ENCODE measurements around the gene CSMD2. TPM values are rescaled to one million over a fixed set of nuclear protein-coding genes. Genes with fewer than 3 reads are reported as not detected.

The CSMD2 gene
- total and polyA plus RNA-seq, 2 of the 4 experiments (the other 2 are of a cell fraction), result under 0.01 to 0.36 TPM

DNA sequence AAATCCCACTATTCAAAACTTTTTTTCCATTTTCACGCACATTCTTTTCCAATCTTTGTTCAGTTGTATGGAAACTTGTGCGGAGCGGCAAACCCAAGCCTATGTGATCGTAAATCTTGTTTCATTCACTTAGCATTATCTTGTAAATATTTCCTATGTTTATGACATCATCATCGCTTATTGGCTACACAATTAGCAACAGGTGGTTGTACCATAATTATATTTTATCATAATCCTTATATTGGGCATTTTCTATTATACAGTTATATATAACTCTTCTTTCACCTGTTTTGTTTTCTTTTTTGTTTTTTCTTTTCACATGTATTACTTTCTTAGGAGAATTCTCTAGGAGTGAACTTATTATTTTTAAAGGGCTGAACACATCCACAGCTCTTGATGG is 627.1 kb downstream of the CSMD2 start:
- no CpG with 5 or more reads among the region's 5 CpGs for WGBS, 2 experiments (ENCODE audit: extremely low coverage in 2 of 2, insufficient read length in 1 of 2)
- no peak overlapping the region for H2AK9ac ChIP-seq (replicated peaks; ENCODE audit: low read depth, low read length, poor library complexity)
- ATAC-seq (ENCODE audit: low read depth), result no peak

More for the DNA sequence above, 627.1 kb downstream of the CSMD2 start:
- no peak overlapping the region for H2BK15ac ChIP-seq (ENCODE audit: low read depth, low read length)
- H3K4me2 ChIP-seq (ENCODE audit: low read depth, low read length), result no peak overlapping the region
- H4K5ac ChIP-seq (ENCODE audit: low read depth, low read length), result no peak overlapping the region
- no TSS peak for BruUV-seq (replicated peaks)
- H3K9ac ChIP-seq (ENCODE audit: low read depth, low read length), result no peak overlapping the region
- H3K79me1 ChIP-seq (ENCODE audit: low read depth in 1 of 2, low read length in 2 of 2), result no peaks in the 10 kb centered on the region
- H3K27me3 ChIP-seq (ENCODE audit: control insufficient read depth, insufficient read depth, low read length), result no peaks in the 10 kb centered on the region; the same call in 1 of the 2 replicates
- no peaks in the 10 kb centered on the region for H3K36me3 ChIP-seq (ENCODE audit: control insufficient read depth, insufficient read depth, low read length)
- H3K9me1 ChIP-seq (ENCODE audit: insufficient read depth, low read length), result no peaks in the 10 kb centered on the region
- no peak overlapping the region for H2BK120ac ChIP-seq (ENCODE audit: low read depth, low read length)
- dilution Hi-C loops (cut with HindIII; ENCODE audit: low sequenced_read_pairs, unreplicated experiment), result no loop called here
- H3K23ac ChIP-seq (ENCODE audit: low read depth, low read length), result no peak overlapping the region
- H2BK20ac ChIP-seq (ENCODE audit: low read depth, low read length), result no peak overlapping the region
- no peak overlapping the region for H2AFZ ChIP-seq (replicated peaks; ENCODE audit: low read length, poor library complexity)
- no peaks in the 10 kb centered on the region for H3K4me1 ChIP-seq (ENCODE audit: control insufficient read depth, insufficient read depth, low read length)
- H4K20me1 ChIP-seq (ENCODE audit: insufficient read depth, low read length), result no peaks in the 10 kb centered on the region
- no peak overlapping the region for H4K8ac ChIP-seq (ENCODE audit: low read depth in 2 of 2, low read length in 2 of 2)
- no peak overlapping the region for H3K27ac ChIP-seq (ENCODE audit: insufficient read depth, low read length)
- H3K14ac ChIP-seq (replicated peaks; ENCODE audit: low read depth, low read length), result no peak overlapping the region
- DNase-seq, result no peak
- in situ Hi-C loops (cut with MboI; ENCODE audit: low sequenced_read_pairs), result no loop called here
- H4K91ac ChIP-seq (ENCODE audit: insufficient read depth, low read depth, low read length), result no peak overlapping the region
- ChIA-PET POLR2A (ENCODE audit: unreplicated experiment) (no interaction called here), CTCF (no interaction called here)
- no peak overlapping the region for H3K18ac ChIP-seq (ENCODE audit: low read depth, low read length)
- TF ChIP-seq, protein P1, sequence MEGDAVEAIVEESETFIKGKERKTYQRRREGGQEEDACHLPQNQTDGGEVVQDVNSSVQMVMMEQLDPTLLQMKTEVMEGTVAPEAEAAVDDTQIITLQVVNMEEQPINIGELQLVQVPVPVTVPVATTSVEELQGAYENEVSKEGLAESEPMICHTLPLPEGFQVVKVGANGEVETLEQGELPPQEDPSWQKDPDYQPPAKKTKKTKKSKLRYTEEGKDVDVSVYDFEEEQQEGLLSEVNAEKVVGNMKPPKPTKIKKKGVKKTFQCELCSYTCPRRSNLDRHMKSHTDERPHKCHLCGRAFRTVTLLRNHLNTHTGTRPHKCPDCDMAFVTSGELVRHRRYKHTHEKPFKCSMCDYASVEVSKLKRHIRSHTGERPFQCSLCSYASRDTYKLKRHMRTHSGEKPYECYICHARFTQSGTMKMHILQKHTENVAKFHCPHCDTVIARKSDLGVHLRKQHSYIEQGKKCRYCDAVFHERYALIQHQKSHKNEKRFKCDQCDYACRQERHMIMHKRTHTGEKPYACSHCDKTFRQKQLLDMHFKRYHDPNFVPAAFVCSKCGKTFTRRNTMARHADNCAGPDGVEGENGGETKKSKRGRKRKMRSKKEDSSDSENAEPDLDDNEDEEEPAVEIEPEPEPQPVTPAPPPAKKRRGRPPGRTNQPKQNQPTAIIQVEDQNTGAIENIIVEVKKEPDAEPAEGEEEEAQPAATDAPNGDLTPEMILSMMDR (conservative IDR thresholded peaks at IDR 0.05; ENCODE audit: low read depth, low read length), result no peak
- TF ChIP-seq, protein P2, sequence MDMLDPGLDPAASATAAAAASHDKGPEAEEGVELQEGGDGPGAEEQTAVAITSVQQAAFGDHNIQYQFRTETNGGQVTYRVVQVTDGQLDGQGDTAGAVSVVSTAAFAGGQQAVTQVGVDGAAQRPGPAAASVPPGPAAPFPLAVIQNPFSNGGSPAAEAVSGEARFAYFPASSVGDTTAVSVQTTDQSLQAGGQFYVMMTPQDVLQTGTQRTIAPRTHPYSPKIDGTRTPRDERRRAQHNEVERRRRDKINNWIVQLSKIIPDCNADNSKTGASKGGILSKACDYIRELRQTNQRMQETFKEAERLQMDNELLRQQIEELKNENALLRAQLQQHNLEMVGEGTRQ (IDR thresholded peaks at IDR 0.05; ENCODE audit: low read depth, low read length), result no peak
- TF ChIP-seq NFE2L2 (IDR thresholded peaks at IDR 0.05; ENCODE audit: low read depth, low read length), result no peak
- no peak for TF ChIP-seq BHLHE40 (IDR thresholded peaks at IDR 0.05; ENCODE audit: low read depth, low read length)
- TF ChIP-seq FOS (IDR thresholded peaks at IDR 0.05; ENCODE audit: low read depth, low read length), result no peak
- TF ChIP-seq RAD21 (IDR thresholded peaks at IDR 0.05; ENCODE audit: low read length), result no peak
- TF ChIP-seq MAZ (IDR thresholded peaks at IDR 0.05; ENCODE audit: borderline replicate concordance, low read depth, low read length), result no peak
- TF ChIP-seq POLR2A (IDR thresholded peaks at IDR 0.05; ENCODE audit: low read depth, low read length), result no peak
- no peak for TF ChIP-seq SMC3 (IDR thresholded peaks at IDR 0.05; ENCODE audit: low read depth, low read length)
- H3K4ac ChIP-seq (ENCODE audit: low read depth, low read length), result no peak overlapping the region
- no peak overlapping the region for H3K56ac ChIP-seq (ENCODE audit: extremely low read depth, insufficient read depth, low read length)
- no peak overlapping the region for H2AK5ac ChIP-seq (ENCODE audit: low read depth, low read length)
- no peak overlapping the region for H3K4me3 ChIP-seq (ENCODE audit: insufficient read depth, low read depth, low read length)
- intact Hi-C loops (cut with micrococcal nuclease), result no loop called here
- no peak overlapping the region for H2BK5ac ChIP-seq (ENCODE audit: low read depth, low read length, poor library complexity, severe bottlenecking)
- H3K9me3 ChIP-seq (ENCODE audit: control insufficient read depth, insufficient read depth, low read length), result no peaks in the 10 kb centered on the region
